Natural killer cell (primary cell): ENCODE measurements around the gene HHAT. TPM values are rescaled to one million over a fixed set of nuclear protein-coding genes. Genes with fewer than 3 reads are reported as not detected.

Source experiments
- ATAC-seq, 3 donors: fragments of 150-1000 bp in 2 of 3; fragments of 200-7000 bp in 1 of 3; cut with Tn5 transposase; 1 replicate in 1 of 3; 2 replicates in 2 of 3; pipeline ENCODE4 v1.10.0; 2021; ENCODE audit warnings: mild to moderate bottlenecking in 2 of 3, moderate library complexity in 2 of 3
- DNase-seq, 2 donors: peaks; one replicate each; pipeline versions ENCODE4 v3.0.0 to v3.0.0-alpha.2; 2013 to 2021; ENCODE audit warnings: mixed read lengths in 1 of 2
- H3K27ac ChIP-seq: one replicate; pipeline ENCODE4 v1.5.1; 2013; ENCODE audit warnings: mild to moderate bottlenecking, low read length
- H3K27me3 ChIP-seq: one replicate; pipeline ENCODE4 v1.6.1; 2013; ENCODE audit warnings: low read length; ENCODE audit not compliant: control insufficient read depth, insufficient read depth
- H3K36me3 ChIP-seq: one replicate; pipeline ENCODE4 v1.6.1; 2013; ENCODE audit warnings: low read length; ENCODE audit not compliant: control insufficient read depth, insufficient read depth
- H3K4me1 ChIP-seq: one replicate; pipeline ENCODE4 v1.6.1; 2013; ENCODE audit warnings: low read length; ENCODE audit not compliant: control insufficient read depth, insufficient read depth
- H3K4me3 ChIP-seq: one replicate; pipeline ENCODE4 v1.5.1; 2013; ENCODE audit warnings: low read length
- H3K9me3 ChIP-seq: one replicate; pipeline ENCODE4 v1.6.1; 2013; ENCODE audit warnings: low read length; ENCODE audit not compliant: control insufficient read depth, insufficient read depth
- H3K27ac Mint-ChIP-seq, 2 donors: one replicate each; pipeline ENCODE4 v1.8.0; 2022; ENCODE audit warnings: mild to moderate bottlenecking in 2 of 2, mixed read lengths in 2 of 2, moderate library complexity in 1 of 2
- H3K27me3 Mint-ChIP-seq, 2 donors: one replicate each; pipeline ENCODE4 v1.8.0; 2022; ENCODE audit warnings: low read depth in 2 of 2, mixed read lengths in 2 of 2
- H3K36me3 Mint-ChIP-seq: one replicate; pipeline ENCODE4 v1.8.0; 2022; ENCODE audit warnings: mixed read lengths
- H3K4me1 Mint-ChIP-seq, 2 donors: one replicate each; pipeline ENCODE4 v1.8.0; 2022; ENCODE audit warnings: mixed read lengths in 2 of 2
- H3K4me3 Mint-ChIP-seq: one replicate; pipeline ENCODE4 v1.8.0; 2022; ENCODE audit warnings: mild to moderate bottlenecking, moderate library complexity, mixed read lengths
- H3K9me3 Mint-ChIP-seq, 2 donors: one replicate each; pipeline ENCODE4 v1.8.0; 2022; ENCODE audit warnings: mixed read lengths in 2 of 2
- CTCF ChIP-seq: fragments of 200-600 bp; IDR thresholded peaks from one replicate; pipeline ENCODE4 v1.8.0; 2022; ENCODE audit warnings: antibody characterized with exemption
- WGBS: methylation state at CpG from one replicate; pipeline ENCODE4 v1.1.7; 2013; ENCODE audit warnings: missing lambda C conversion rate; ENCODE audit not compliant: insufficient coverage; 5-methylcytosine and 5-hydroxymethylcytosine counted together
- intact Hi-C: fragments of 100-400 bp; cut with micrococcal nuclease; formaldehyde crosslinking; loops from one replicate; pipeline ENCODE4 v1.14.2; 2022
- total RNA-seq, 4 donors: library from RNA; stranded (reverse); fragments of 120-200 nt in 1 of 4; gene quantifications; one replicate each; pipeline versions ENCODE4 v1.2.3 to v1.2.4, GENCODE V29; 2013 to 2022

The HHAT gene
- total RNA-seq, 3 donors from 2014 or later (not counting 1 experiment from before 2014, with no cell fraction given) = 0.79 to 1.1 (median 0.82) TPM

DNA sequence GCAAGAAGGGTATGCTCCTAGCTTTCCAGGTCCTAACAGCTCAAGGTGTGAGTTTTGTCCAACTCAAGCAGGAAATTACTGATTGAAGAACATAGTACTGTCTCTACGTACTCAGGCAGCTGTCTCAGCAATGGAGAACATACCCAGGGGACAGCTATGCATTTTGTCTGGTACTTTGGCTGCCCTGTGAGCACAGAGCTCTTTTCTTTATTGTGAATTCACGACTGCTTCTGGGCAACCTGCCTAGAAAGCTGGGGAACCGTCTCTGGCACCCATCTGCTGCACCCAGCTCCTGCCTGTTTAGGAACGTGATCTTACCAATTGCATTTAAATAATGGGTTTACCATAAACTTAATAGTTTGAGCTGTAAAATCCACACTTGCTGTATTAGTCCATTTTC, 258.1 kb downstream of the HHAT start:
- Mint-ChIP-seq H3K4me3 (no peak overlapping the region), H3K36me3 (no peaks in the 10 kb centered on the region), H3K9me3 (peaks cover 0 to 2% of the 10 kb centered on the region in 2 donors), H3K27me3 (peaks cover 0 to 6% of the 10 kb centered on the region in 2 donors), H3K27ac (no peak overlapping the region), H3K4me1 (peaks cover 0 to 12% of the 10 kb centered on the region in 2 donors)
- Histone ChIP-seq H3K27ac (no peak overlapping the region), H3K36me3 (no peaks in the 10 kb centered on the region), H3K4me1 (no peaks in the 10 kb centered on the region), H3K27me3 (no peaks in the 10 kb centered on the region), H3K4me3 (no peak overlapping the region), H3K9me3 (no peaks in the 10 kb centered on the region)
- intact Hi-C loops = no loop called here
- DNase-seq = no peak
- TF ChIP-seq CTCF = no peak
- 75% methylated on average over 4 of the region's 4 CpGs for WGBS
- ATAC-seq = no peak

GRCh38 chr1:210587566-210587965, 258.9 kb downstream of the HHAT start:
- intact Hi-C loops = no loop called here
- Histone ChIP-seq H3K36me3 (no peaks in the 10 kb centered on the region), H3K4me3 (no peak overlapping the region), H3K27me3 (no peaks in the 10 kb centered on the region), H3K9me3 (no peaks in the 10 kb centered on the region), H3K27ac (no peak overlapping the region), H3K4me1 (no peaks in the 10 kb centered on the region)
- Mint-ChIP-seq H3K27ac (no peak overlapping the region), H3K9me3 (peaks cover 0 to 2% of the 10 kb centered on the region in 2 donors), H3K27me3 (peaks cover 0 to 3% of the 10 kb centered on the region in 2 donors), H3K36me3 (no peaks in the 10 kb centered on the region), H3K4me1 (peaks cover 0 to 4% of the 10 kb centered on the region in 2 donors), H3K4me3 (no peak overlapping the region)
- ATAC-seq = no peak
- DNase-seq = no peak
- no peak for TF ChIP-seq CTCF
- WGBS = 94% methylated on average over 4 of the region's 4 CpGs

- no peak overlapping the region for H3K4me3 Mint-ChIP-seq
- no peaks in the 10 kb centered on the region for H3K4me1 ChIP-seq
- intact Hi-C loops = no loop called here
- H3K9me3 ChIP-seq = no peaks in the 10 kb centered on the region
- no CpG with 5 or more reads among the region's 3 CpGs for WGBS
- no peaks in the 10 kb centered on the region for H3K36me3 ChIP-seq
- no peak overlapping the region for H3K27ac Mint-ChIP-seq
- no peak overlapping the region for H3K4me3 ChIP-seq
- TF ChIP-seq CTCF = no peak
- H3K4me1 Mint-ChIP-seq = no peaks in the 10 kb centered on the region
- H3K9me3 Mint-ChIP-seq = peaks cover 0 to 2% of the 10 kb centered on the region in 2 donors
- H3K27ac ChIP-seq = no peak overlapping the region
- no peaks in the 10 kb centered on the region for H3K27me3 ChIP-seq
- ATAC-seq (no peak), DNase-seq (no peak)
- H3K36me3 Mint-ChIP-seq = no peaks in the 10 kb centered on the region
- H3K27me3 Mint-ChIP-seq = peaks cover 0 to 3% of the 10 kb centered on the region in 2 donors
Observed at GRCh38 chr1:210588357-210588756, 259.7 kb downstream of the HHAT start.

DNA sequence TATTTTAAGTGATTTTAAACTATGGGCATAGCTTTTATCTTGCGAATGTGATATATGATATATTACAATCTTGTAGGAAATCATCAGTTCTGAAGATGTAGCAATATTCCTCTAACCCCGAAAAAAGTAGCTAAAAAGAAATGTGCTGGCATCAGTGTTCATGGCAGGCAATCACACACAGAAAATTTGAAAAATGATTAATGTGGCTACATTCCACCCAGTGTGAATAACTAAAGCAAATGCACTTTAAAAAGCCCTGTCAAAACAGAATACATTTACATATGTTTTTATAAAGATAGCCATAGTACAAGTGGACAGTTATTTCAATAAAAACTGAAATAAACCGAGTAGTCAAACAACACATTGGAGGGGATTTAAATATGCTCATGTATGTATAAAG, 260.2 kb downstream of the HHAT start:
- DNase-seq = no peak
- H3K4me1 Mint-ChIP-seq = no peaks in the 10 kb centered on the region
- Histone ChIP-seq H3K27me3 (no peaks in the 10 kb centered on the region), H3K36me3 (no peaks in the 10 kb centered on the region), H3K27ac (no peak overlapping the region), H3K4me1 (no peaks in the 10 kb centered on the region), H3K4me3 (no peak overlapping the region), H3K9me3 (no peaks in the 10 kb centered on the region)
- no peak for TF ChIP-seq CTCF
- H3K36me3 Mint-ChIP-seq = no peaks in the 10 kb centered on the region
- intact Hi-C loops = no loop called here
- H3K27ac Mint-ChIP-seq = no peak overlapping the region
- no peak overlapping the region for H3K4me3 Mint-ChIP-seq
- no peak for ATAC-seq
- WGBS = 91% methylated on average over 1 of the region's 3 CpGs
- H3K9me3 Mint-ChIP-seq = peaks cover 0 to 2% of the 10 kb centered on the region in 2 donors
- peaks cover 0 to 3% of the 10 kb centered on the region in 2 donors for H3K27me3 Mint-ChIP-seq
